Testis (tissue), 3 donors: ENCODE data around the gene RMND5A. TPM values are rescaled to one million over a fixed set of nuclear protein-coding genes. Genes with fewer than 3 reads are reported as not detected.

Experiments
- DNase-seq: peaks from one replicate; pipeline ENCODE4 v3.0.0-alpha.2; 2019
- H3K27ac ChIP-seq, 2 donors: fragments of 200-600 bp; sonication (generic); one replicate each; pipeline ENCODE4 v1.5.1; 2019
- H3K27me3 ChIP-seq: fragments of 200-600 bp; sonication (generic); one replicate; pipeline ENCODE4 v1.5.1; 2019
- H3K36me3 ChIP-seq: fragments of 200-600 bp; sonication (generic); one replicate; pipeline ENCODE4 v1.5.1; 2017; ENCODE audit warnings: low read depth; ENCODE audit errors: missing control alignments
- H3K4me1 ChIP-seq: fragments of 200-600 bp; sonication (generic); one replicate; pipeline ENCODE4 v1.5.1; 2019
- H3K4me3 ChIP-seq, 2 donors: fragments of 200-600 bp; sonication (generic); one replicate each; pipeline ENCODE4 v1.5.1; 2017 to 2019
- H3K9me3 ChIP-seq: fragments of 200-600 bp; sonication (generic); one replicate; pipeline ENCODE4 v1.5.1; 2017
- CTCF ChIP-seq, 3 experiments: fragments of 450-650 bp in 2 of 3; fragments of 200-600 bp in 1 of 3; sonication (generic) in 1 of 3; IDR thresholded peaks; one replicate each; pipeline ENCODE4 v1.5.1; 2016 to 2019; ENCODE audit warnings: antibody characterized with exemption in 3 of 3, mild to moderate bottlenecking in 2 of 3, moderate library complexity in 1 of 3
- POLR2A ChIP-seq: fragments of 450-650 bp; IDR thresholded peaks from one replicate; pipeline ENCODE4 v1.6.1; 2017; ENCODE audit warnings: antibody characterized with exemption, mild to moderate bottlenecking, moderate library complexity
- WGBS, 2 donors: methylation state at CpG; one replicate each; pipeline ENCODE4 v1.1.5; 2018; 5-methylcytosine and 5-hydroxymethylcytosine counted together
- intact Hi-C: fragments of 100-400 bp; cut with DNase I; formaldehyde crosslinking; loops from one replicate; pipeline ENCODE4 v1.15.1; 2023; ENCODE audit warnings: low total_unique reads
- polyA plus RNA-seq: library from polyadenylated mRNA; stranded (reverse); fragments of 350-450 nt; fragmentation: Illumina TruSeq; extraction: RNeasy Lipid Tissue Mini Kit (QIAGEN cat#74804); gene quantifications from one replicate; pipeline ENCODE4 v1.2.3, GENCODE V29; 2014; ENCODE audit warnings: low read depth, low replicate concordance; ENCODE audit not compliant: insufficient read depth
- total RNA-seq, 2 donors: library from RNA; depleted of rRNA; stranded (reverse); fragments of >200 nt; gene quantifications; one replicate each; pipeline ENCODE4 v1.2.3, GENCODE V29; 2016

RMND5A gene
- total and polyA plus RNA-seq, 3 donors from 2014 or later = 28.4 to 31.7 (median 31.3) TPM

DNA sequence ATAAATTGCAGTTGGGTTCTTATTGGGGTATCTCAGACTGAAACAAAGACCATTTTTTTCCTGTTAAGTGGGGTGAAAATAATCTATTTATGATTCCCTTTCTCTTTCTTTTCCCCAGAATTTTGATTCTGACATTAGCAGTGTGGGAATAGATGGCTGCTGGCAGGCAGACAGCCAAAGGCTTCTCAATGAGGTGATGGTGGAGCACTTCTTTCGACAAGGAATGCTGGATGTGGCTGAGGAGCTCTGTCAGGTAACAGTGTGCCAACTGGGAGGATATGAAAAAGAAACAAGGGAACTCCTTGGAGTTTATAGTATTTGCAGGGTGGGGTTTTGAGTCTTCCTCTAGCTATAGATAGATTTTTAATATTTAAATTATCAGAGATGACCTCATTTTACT lies 31.7 kb downstream of the RMND5A start:
- 94 to 100% methylated on average over 1 of the region's 1 CpG for WGBS, 2 donors

DNA sequence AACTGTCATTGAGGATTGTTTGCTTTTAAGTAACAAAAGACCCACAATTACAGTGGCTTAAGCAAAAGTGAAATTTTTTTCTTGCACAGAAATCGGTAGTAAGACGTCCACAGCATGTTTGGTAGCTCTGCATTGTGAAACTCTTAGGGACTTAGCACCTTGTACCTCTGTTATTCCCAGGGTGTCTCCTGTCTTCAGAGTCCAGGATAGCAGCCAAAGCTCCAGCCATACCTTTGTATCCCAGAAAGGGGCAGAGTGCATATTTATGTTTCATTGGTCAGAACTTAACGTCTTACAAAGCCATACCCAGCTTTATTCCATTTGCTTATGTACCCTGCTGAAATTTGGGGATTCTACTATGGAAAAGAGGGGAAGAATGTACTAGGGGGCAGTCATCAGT lies 32.8 kb downstream of the RMND5A start:
- H3K36me3 ChIP-seq = no peaks in the 10 kb centered on the region
- DNase-seq = no peak
- 91 to 97% methylated on average over 3 of the region's 3 CpGs for WGBS, 2 donors
- H3K27me3 ChIP-seq = no peaks in the 10 kb centered on the region
- intact Hi-C loops = no loop called here
- TF ChIP-seq POLR2A (no peak), CTCF (IDR thresholded peaks at IDR 0.05) (no peak)
- H3K4me3 ChIP-seq = no peak overlapping the region
- no peaks in the 10 kb centered on the region for H3K9me3 ChIP-seq
- no peaks in the 10 kb centered on the region for H3K4me1 ChIP-seq
- no peak overlapping the region for H3K27ac ChIP-seq

More for the DNA sequence above, 31.7 kb downstream of the RMND5A start:
- no peak overlapping the region for H3K27ac ChIP-seq
- no peaks in the 10 kb centered on the region for H3K4me1 ChIP-seq
- TF ChIP-seq POLR2A (no peak), CTCF (IDR thresholded peaks at IDR 0.05) (no peak)
- no peak overlapping the region for H3K4me3 ChIP-seq
- no peaks in the 10 kb centered on the region for H3K27me3 ChIP-seq
- no peaks in the 10 kb centered on the region for H3K36me3 ChIP-seq
- DNase-seq = no peak
- intact Hi-C loops = no loop called here
- H3K9me3 ChIP-seq = no peaks in the 10 kb centered on the region

- Histone ChIP-seq H3K9me3 (no peaks in the 10 kb centered on the region), H3K27me3 (no peaks in the 10 kb centered on the region), H3K4me3 (no peak overlapping the region), H3K4me1 (no peaks in the 10 kb centered on the region), H3K36me3 (no peaks in the 10 kb centered on the region), H3K27ac (no peak overlapping the region)
- no peak for TF ChIP-seq CTCF (IDR thresholded peaks at IDR 0.05)
- TF ChIP-seq POLR2A = no peak
- DNase-seq = no peak
- intact Hi-C loops = no loop called here
Observed at GRCh38 chr2:86753606-86754005, 33.5 kb downstream of the RMND5A start.

- 90 to 97% methylated on average over 3 of the region's 3 CpGs for WGBS, 2 donors
- TF ChIP-seq POLR2A (no peak), CTCF (IDR thresholded peaks at IDR 0.05) (no peak)
- intact Hi-C loops = no loop called here
Observed at GRCh38 chr2:86758405-86758804, 38.3 kb downstream of the RMND5A start.

GRCh38 chr2:86760371-86760770 lies 40.3 kb downstream of the RMND5A start:
- Histone ChIP-seq H3K36me3 (no peaks in the 10 kb centered on the region), H3K4me3 (no peak overlapping the region), H3K27me3 (no peaks in the 10 kb centered on the region), H3K9me3 (no peaks in the 10 kb centered on the region), H3K4me1 (no peaks in the 10 kb centered on the region), H3K27ac (no peak overlapping the region)
- no peak for TF ChIP-seq CTCF (IDR thresholded peaks at IDR 0.05)
- TF ChIP-seq POLR2A = no peak
- no peak for DNase-seq
- intact Hi-C loops = no loop called here
- whole genome bisulfite sequencing, 2 donors = 84 to 89% methylated on average over 4 of the region's 4 CpGs

More at GRCh38 chr2:86758405-86758804, 38.3 kb downstream of the RMND5A start:
- Histone ChIP-seq H3K36me3 (no peaks in the 10 kb centered on the region), H3K27me3 (no peaks in the 10 kb centered on the region), H3K9me3 (no peaks in the 10 kb centered on the region), H3K27ac (no peak overlapping the region), H3K4me1 (no peaks in the 10 kb centered on the region), H3K4me3 (no peak overlapping the region)
- DNase-seq = no peak
